GM18502 (cell line): ENCODE data around the gene UBE2Z.
"Not testable (repeated sequence)": the region's sequence is repeated elsewhere in the genome, so short reads cannot be mapped to it uniquely, and the experiment has no call there.

Source experiments
- ATAC-seq: cut with Tn5 transposase; IDR thresholded peaks from one replicate; pipeline ENCODE4 v1.9.1; 2021; ENCODE audit warnings: mild to moderate bottlenecking; ENCODE audit not compliant: unreplicated experiment, poor library complexity

The UBE2Z gene

GRCh38 chr17:48901241-48901640, 7.0 kb upstream of the UBE2Z start:
- ATAC-seq, result no peak

- no peak for ATAC-seq
These were observed 4.8 kb upstream of the UBE2Z start for GRCh38 chr17:48903401-48903800.

DNA sequence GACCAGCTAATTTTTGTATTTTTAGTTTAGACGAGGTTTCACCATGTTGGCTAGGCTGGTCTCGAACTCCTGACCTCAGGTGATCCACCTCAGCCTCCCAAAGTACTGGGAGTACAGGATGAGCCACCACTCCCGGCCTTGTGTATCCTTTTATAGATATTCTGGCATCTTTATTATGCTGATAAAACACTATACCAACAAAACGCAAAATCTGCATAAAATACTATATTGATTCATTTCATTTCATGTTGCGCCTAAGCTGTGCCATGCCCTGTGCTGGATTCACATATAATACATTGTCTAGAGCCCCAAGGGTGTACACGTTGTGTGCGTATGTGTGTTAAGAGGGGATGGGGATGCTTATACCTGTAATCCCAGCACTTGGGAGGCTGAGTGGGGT, 3.8 kb upstream of the UBE2Z start:
- ATAC-seq, result no peak

- ATAC-seq, result no peak
These were observed 2.2 kb upstream of the UBE2Z start for GRCh38 chr17:48905987-48906515.

GRCh38 chr17:48907713-48908046, 527 bp upstream of the UBE2Z start:
- no peak for ATAC-seq

- ATAC-seq, result peak; percentile 47
These were observed 717 bp downstream of the UBE2Z start for GRCh38 chr17:48908853-48909394.

GRCh38 chr17:48909783-48910182, 1.6 kb downstream of the UBE2Z start:
- ATAC-seq, result no peak

GRCh38 chr17:48910370-48910769, 2.2 kb downstream of the UBE2Z start:
- no peak for ATAC-seq

DNA sequence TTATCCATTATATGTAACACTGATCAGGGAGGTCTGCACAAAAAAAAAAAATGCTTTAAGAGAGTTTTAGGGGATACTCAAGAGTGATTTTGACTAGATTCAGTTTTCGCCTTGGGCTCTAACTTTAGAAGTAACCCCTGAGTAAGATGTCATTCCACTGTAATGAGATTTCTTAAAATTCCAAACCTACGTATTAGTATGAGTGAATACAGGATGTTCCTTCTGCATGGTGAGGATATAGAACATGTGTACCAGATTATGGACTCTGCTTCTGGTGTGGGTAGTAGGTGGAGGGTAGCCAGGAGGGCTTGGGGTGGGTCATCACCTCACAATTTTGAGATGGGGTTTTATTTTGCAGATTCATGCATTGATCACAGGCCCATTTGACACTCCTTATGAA, 4.3 kb downstream of the UBE2Z start:
- ATAC-seq, result no peak

DNA sequence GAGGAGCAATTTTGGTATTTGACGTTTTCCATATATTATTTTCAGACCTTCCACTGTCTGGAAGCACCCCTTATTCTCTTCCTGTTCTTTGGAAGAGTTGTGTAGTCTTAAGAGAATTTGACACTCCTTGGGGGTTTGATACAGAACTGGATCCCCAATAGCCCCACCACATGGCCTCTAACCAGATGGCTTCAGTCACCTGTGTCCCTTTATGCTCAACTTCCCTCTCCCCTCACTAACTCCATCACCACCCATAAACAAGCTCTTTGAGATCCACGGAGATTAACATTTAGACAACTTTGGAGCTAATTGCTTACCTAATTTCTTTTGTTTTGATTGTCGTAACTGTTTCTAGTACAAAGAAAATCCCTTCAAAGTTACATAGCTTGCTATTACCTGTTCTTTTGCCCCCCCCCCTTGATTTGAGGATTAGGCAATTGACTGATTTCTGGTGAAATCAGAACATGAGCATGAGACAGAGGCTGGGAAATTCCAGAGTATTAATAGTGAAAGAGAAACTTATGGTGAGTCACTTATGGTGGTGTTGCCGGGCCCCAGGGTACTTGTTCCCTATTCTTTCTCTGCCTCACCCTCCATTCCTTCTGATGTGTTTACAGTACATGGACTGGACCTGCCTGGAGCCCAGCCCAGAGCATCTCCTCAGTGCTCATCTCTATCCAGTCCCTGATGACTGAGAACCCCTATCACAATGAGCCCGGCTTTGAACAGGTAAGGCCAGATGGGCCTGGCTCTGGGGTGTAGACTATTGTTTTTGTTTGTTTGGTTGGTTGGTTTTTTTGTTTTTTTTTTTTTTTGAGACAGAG, 7.5 kb downstream of the UBE2Z start:
- ATAC-seq, result peak; percentile 82

DNA sequence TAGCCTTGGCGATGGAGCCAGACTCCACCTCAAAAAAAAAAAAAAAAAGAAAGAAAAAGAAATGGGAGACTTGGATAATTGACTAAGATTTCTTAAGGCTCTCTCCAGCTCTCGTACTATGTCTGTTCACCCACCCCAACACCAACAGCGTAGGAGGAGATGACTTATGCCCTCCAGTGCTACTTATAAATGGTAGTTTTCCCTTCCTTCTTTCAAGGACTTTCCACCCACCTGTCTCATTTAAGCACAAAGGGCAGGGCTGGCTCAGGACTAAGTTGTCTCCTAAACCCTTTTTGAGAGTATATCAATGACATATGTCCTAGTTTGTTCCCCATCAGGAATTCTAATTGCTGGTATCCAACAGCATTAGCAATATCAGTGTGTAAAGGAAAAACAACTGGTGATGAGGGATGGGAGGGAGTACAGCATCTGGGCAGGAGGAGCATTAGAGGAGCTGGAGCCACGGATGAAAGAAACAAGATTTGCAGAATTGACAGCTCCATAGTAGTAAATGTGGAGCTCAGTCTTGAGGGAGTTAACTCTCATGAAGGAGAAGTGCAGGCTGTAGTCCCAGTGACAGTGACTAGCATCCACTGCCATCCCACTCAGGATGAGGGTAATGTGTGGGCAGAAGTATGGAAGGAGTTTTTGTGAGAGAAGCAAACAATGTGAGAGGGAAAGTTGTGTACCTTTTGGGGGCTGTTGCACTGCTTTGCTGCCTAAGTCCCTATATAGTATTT, 17.2 kb downstream of the UBE2Z start:
- no peak for ATAC-seq

DNA sequence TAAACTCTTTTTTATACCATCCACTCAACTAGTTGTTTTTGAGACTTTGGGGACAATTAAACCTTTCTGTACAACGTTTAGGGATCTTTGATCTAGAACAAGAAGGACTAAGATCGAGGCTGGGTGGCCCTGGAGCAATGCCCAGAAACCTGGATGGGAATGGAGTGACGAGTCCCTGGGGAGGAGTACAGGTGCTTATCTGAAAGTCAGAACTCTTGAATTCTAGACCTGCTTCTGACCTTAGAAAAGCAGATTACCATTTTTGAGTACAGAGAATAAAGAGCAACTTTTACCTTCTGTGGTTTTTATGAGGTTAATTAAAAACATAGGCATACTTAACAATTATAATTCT, 17.8 kb downstream of the UBE2Z start:
- no peak for ATAC-seq

DNA sequence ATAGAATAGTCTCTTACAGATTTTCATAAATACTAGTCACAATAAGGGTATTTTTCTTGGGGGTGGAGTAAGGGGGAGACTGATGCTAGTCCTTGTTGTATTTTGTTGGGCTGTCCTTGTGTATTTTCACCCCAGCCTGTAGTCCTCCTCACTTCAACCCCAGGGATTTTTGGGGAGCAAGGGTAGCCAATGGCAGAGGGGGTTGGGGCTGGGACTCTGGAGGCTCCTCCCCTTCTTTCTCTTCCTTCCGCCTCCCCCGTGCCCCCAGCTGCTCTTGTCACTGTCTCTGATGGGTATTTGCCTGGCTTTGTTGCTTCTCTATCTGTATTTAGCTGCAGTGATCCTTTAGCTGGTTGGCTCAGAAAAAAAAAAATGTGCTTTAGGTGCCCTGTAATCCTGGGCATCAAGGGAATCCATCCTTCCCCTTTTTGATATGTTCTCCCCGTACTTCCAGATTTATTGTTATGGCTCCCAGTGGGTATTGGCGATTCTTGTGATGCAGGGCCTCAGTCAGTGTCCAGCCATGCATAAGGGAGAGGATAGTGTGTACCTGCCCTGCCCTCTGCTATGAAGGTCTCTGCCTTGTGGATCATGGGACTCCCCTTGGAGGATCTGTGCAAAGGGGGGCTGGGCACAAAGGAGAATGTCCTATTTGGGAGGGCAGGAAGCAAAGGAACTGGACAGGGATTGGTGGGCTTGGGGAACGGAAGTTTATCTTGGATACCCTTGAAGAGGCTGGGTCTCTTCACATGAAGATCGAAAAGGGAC, 20.0 kb downstream of the UBE2Z start:
- no peak for ATAC-seq

GRCh38 chr17:48928876-48929811, 20.9 kb downstream of the UBE2Z start:
- ATAC-seq, result no peak

GRCh38 chr17:48929812-48930165, 21.6 kb downstream of the UBE2Z start:
- ATAC-seq, result no peak

- no peak for ATAC-seq
These were observed 22.2 kb downstream of the UBE2Z start for GRCh38 chr17:48930435-48930873.

- no peak for ATAC-seq
These were observed 24.8 kb downstream of the UBE2Z start for GRCh38 chr17:48933035-48933434.

GRCh38 chr17:48944515-48945260, 36.5 kb downstream of the UBE2Z start, which contains the start of gene SNF8:
TSS of gene SNF8 (minus strand) at chr17:48944842. CDS start at chr17:48944734, 108 bp downstream.
- ATAC-seq, result peak; percentile 89

GRCh38 chr17:48945261-48945651, 37.0 kb downstream of the UBE2Z start:
- not testable (repeated sequence) for ATAC-seq
